ENCODE results near the gene TSHZ3. TPM values are rescaled to one million over a fixed set of nuclear protein-coding genes. Genes with fewer than 3 reads are reported as not detected.

Gene TSHZ3
- polyA plus RNA-seq, 1 donor from 2014 or later = 2.4 TPM

DNA sequence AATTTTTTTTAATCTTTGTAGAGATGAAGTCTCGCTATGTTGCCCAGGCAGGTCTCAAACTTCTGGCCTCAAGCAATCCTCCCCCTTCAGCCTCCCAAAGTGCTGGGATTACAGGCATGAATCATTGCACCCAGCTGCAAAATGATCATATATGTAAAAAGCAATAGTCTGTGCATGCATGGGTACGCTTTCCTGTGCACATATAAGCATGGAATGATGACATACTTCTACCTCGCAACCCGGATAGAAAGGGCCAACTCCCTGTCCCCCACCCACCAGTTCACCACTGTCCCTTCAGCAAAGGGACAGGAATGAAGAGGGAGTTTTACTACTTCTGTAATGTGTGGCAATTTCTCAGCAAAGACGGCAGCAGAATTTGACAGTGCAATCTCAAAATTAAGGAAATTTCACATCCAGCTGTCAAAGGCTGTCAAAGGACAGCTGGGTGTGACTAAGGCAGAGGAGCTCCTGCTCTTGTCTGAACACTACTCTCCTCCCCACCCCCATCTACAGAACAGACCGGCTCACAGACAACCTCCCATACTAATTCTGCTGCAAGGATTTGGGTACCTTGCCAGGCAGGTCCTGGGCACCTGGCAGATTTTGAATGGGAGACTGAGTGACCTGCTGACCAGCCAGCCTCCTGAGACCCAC is 95.6 kb downstream of the TSHZ3 start:
- H3K4me2 ChIP-seq (ENCODE audit: low read length) = no peak overlapping the region
- no peak overlapping the region for H3K4me3 ChIP-seq (ENCODE audit: low read length)
- H3K9me2 ChIP-seq (ENCODE audit: insufficient read depth, low read length) = no peaks in the 10 kb centered on the region
- no peaks in the 10 kb centered on the region for H3K79me2 ChIP-seq (replicated peaks; ENCODE audit: insufficient read depth, low read length)
- no peaks in the 10 kb centered on the region for H3K9me3 ChIP-seq (ENCODE audit: low read length)
- no peak overlapping the region for H3K27ac ChIP-seq (ENCODE audit: low read length)
- no peak overlapping the region for H3K9ac ChIP-seq (ENCODE audit: low read length)
- no peaks in the 10 kb centered on the region for H3K36me3 ChIP-seq (ENCODE audit: insufficient read depth, low read length)
- no peaks in the 10 kb centered on the region for H3K27me3 ChIP-seq (ENCODE audit: insufficient read depth, low read depth, low read length)
- H2AFZ ChIP-seq (ENCODE audit: low read depth, low read length) = no peak overlapping the region
- TF ChIP-seq RAD21 (conservative IDR thresholded peaks at IDR 0.05) (no peak), EZH2 (IDR thresholded peaks at IDR 0.05; ENCODE audit: borderline replicate concordance, insufficient read depth, low read length, poor library complexity, severe bottlenecking) (no peak), EP300 (conservative IDR thresholded peaks at IDR 0.05; ENCODE audit: poor library complexity, severe bottlenecking) (no peak), POLR2AphosphoS5 (IDR thresholded peaks at IDR 0.05) (no peak), MXI1 (conservative IDR thresholded peaks at IDR 0.05; ENCODE audit: poor library complexity, severe bottlenecking) (no peak), SMC3 (conservative IDR thresholded peaks at IDR 0.05; ENCODE audit: poor library complexity) (no peak), TAF1 (IDR thresholded peaks at IDR 0.05; ENCODE audit: low read depth) (no peak)
- TF ChIP-seq, protein P1, sequence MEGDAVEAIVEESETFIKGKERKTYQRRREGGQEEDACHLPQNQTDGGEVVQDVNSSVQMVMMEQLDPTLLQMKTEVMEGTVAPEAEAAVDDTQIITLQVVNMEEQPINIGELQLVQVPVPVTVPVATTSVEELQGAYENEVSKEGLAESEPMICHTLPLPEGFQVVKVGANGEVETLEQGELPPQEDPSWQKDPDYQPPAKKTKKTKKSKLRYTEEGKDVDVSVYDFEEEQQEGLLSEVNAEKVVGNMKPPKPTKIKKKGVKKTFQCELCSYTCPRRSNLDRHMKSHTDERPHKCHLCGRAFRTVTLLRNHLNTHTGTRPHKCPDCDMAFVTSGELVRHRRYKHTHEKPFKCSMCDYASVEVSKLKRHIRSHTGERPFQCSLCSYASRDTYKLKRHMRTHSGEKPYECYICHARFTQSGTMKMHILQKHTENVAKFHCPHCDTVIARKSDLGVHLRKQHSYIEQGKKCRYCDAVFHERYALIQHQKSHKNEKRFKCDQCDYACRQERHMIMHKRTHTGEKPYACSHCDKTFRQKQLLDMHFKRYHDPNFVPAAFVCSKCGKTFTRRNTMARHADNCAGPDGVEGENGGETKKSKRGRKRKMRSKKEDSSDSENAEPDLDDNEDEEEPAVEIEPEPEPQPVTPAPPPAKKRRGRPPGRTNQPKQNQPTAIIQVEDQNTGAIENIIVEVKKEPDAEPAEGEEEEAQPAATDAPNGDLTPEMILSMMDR (IDR thresholded peaks at IDR 0.05; ENCODE audit: poor library complexity, severe bottlenecking) = no peak
- TF ChIP-seq, protein P2, sequence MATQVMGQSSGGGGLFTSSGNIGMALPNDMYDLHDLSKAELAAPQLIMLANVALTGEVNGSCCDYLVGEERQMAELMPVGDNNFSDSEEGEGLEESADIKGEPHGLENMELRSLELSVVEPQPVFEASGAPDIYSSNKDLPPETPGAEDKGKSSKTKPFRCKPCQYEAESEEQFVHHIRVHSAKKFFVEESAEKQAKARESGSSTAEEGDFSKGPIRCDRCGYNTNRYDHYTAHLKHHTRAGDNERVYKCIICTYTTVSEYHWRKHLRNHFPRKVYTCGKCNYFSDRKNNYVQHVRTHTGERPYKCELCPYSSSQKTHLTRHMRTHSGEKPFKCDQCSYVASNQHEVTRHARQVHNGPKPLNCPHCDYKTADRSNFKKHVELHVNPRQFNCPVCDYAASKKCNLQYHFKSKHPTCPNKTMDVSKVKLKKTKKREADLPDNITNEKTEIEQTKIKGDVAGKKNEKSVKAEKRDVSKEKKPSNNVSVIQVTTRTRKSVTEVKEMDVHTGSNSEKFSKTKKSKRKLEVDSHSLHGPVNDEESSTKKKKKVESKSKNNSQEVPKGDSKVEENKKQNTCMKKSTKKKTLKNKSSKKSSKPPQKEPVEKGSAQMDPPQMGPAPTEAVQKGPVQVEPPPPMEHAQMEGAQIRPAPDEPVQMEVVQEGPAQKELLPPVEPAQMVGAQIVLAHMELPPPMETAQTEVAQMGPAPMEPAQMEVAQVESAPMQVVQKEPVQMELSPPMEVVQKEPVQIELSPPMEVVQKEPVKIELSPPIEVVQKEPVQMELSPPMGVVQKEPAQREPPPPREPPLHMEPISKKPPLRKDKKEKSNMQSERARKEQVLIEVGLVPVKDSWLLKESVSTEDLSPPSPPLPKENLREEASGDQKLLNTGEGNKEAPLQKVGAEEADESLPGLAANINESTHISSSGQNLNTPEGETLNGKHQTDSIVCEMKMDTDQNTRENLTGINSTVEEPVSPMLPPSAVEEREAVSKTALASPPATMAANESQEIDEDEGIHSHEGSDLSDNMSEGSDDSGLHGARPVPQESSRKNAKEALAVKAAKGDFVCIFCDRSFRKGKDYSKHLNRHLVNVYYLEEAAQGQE (IDR thresholded peaks at IDR 0.05; ENCODE audit: borderline replicate concordance) = no peak
- no peaks in the 10 kb centered on the region for H3F3A ChIP-seq (ENCODE audit: insufficient read depth, low read length, poor library complexity, severe bottlenecking)
- no peaks in the 10 kb centered on the region for H4K20me1 ChIP-seq (ENCODE audit: insufficient read depth)

DNA sequence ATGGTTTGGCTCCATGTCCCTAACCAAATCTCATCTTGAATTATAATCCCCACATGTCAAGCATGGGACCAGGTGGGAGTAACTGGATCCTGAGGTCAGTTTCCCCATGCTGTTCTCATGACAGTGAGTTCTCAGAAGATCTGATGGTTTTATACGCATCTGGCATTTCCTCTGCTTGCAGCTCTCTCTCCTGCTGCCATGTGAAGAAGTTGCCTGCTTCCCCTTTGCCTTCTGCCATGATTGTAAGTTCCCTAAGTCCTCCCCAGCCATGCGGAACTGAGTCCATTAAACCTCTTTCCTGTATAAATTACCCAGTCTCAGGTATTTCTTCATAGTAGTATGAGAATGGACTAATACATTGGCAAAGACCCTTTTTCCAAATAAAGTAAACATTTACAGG is 96.8 kb downstream of the TSHZ3 start:
- no peaks in the 10 kb centered on the region for H3F3A ChIP-seq (ENCODE audit: insufficient read depth, low read length, poor library complexity, severe bottlenecking)
- no peaks in the 10 kb centered on the region for H3K79me2 ChIP-seq (replicated peaks; ENCODE audit: insufficient read depth, low read length)
- H3K36me3 ChIP-seq (ENCODE audit: insufficient read depth, low read length) = no peaks in the 10 kb centered on the region
- no peak overlapping the region for H3K9ac ChIP-seq (ENCODE audit: low read length)
- no peak overlapping the region for H3K4me3 ChIP-seq (ENCODE audit: low read length)
- no peaks in the 10 kb centered on the region for H3K9me2 ChIP-seq (ENCODE audit: insufficient read depth, low read length)
- no peak overlapping the region for H3K27ac ChIP-seq (ENCODE audit: low read length)
- H3K27me3 ChIP-seq (ENCODE audit: insufficient read depth, low read depth, low read length) = no peaks in the 10 kb centered on the region
- TF ChIP-seq, protein P1 (IDR thresholded peaks at IDR 0.05; ENCODE audit: poor library complexity, severe bottlenecking) = no peak
- TF ChIP-seq POLR2AphosphoS5 (IDR thresholded peaks at IDR 0.05) = no peak
- no peak for TF ChIP-seq EZH2 (IDR thresholded peaks at IDR 0.05; ENCODE audit: borderline replicate concordance, insufficient read depth, low read length, poor library complexity, severe bottlenecking)
- TF ChIP-seq EP300 (conservative IDR thresholded peaks at IDR 0.05; ENCODE audit: poor library complexity, severe bottlenecking) = no peak
- TF ChIP-seq MXI1 (conservative IDR thresholded peaks at IDR 0.05; ENCODE audit: poor library complexity, severe bottlenecking) = no peak
- no peak overlapping the region for H3K4me2 ChIP-seq (ENCODE audit: low read length)
- no peaks in the 10 kb centered on the region for H3K9me3 ChIP-seq (ENCODE audit: low read length)
- H4K20me1 ChIP-seq (ENCODE audit: insufficient read depth) = no peaks in the 10 kb centered on the region
- no peak overlapping the region for H2AFZ ChIP-seq (ENCODE audit: low read depth, low read length)
